OCI-LY7 (cell line): Measurements from ENCODE around the gene TMIGD2.

ENCODE experiments used
- CTCF ChIP-seq: fragments of 200-600 bp; sonication (generic); conservative IDR thresholded peaks from 2 replicates; pipeline ENCODE4 v1.5.1; 2014; ENCODE audit warnings: mild to moderate bottlenecking, antibody characterized with exemption, low read length, moderate library complexity, mixed read lengths
- EZH2phosphoT487 ChIP-seq: fragments of 200-600 bp; sonication (generic); IDR thresholded peaks from 2 replicates; pipeline ENCODE4 v1.6.1; 2018; ENCODE audit warnings: low read depth, borderline replicate concordance, mild to moderate bottlenecking, mixed run types, antibody characterized with exemption, low read length, moderate library complexity, mixed read lengths

- TF ChIP-seq EZH2phosphoT487 (no peak), CTCF (no peak)
Observed at GRCh38 chr19:4350111-4350510, 47.9 kb upstream of the TMIGD2 start.
